Spleen (tissue), 7 donors: Measurements from ENCODE around the gene PPP1R16B.

Experiments used
- CTCF ChIP-seq, 11 experiments: fragments of 200-600 bp in 7 of 11; fragments of 450-650 bp in 4 of 11; sonication (generic) in 4 of 11; IDR thresholded peaks in 8 of 11; conservative IDR thresholded peaks in 3 of 11; 1 replicate in 7 of 11; 2 replicates in 4 of 11; pipeline versions ENCODE4 v1.4.0 to v1.8.0; 2016 to 2021; ENCODE audit warnings: antibody characterized with exemption in 11 of 11, inconsistent platforms in 4 of 11, mild to moderate bottlenecking in 1 of 11
- POLR2AphosphoS5 ChIP-seq, 3 donors: sonication (generic); formaldehyde crosslinking; IDR thresholded peaks; one replicate each; pipeline ENCODE4 v1.5.1; 2017; ENCODE audit warnings: antibody characterized with exemption in 3 of 3
- donor health status: DM: no; HTN: no; CAD: no; lungs with moderate emphysema.
- donor health status: DM: no; HTN: no; CAD: no.
- donor health status: DM: no; HTN: no; CAD: no.

GRCh38 chr20:38805502-38805957, at the start of gene PPP1R16B:
- TF ChIP-seq CTCF (IDR thresholded peaks at IDR 0.05 in 8 of 11, conservative IDR thresholded peaks at IDR 0.05 in 3 of 11): no peak
- TF ChIP-seq POLR2AphosphoS5 (IDR thresholded peaks at IDR 0.05): peak; percentile 88 to 92 (median 90)
